Measurements from ENCODE around the gene PRKCG. TPM values are rescaled to one million over a fixed set of nuclear protein-coding genes. Genes with fewer than 3 reads are reported as not detected.
"Not testable (repeated sequence)": the region's sequence is repeated elsewhere in the genome, so short reads cannot be mapped to it uniquely, and the experiment has no call there.

Gene PRKCG
- total RNA-seq, 1 donor from 2014 or later: not detected

- ATAC-seq (no peak), DNase-seq (no peak)
- H3K27ac ChIP-seq: peak overlapping the region; percentile 96
- peaks cover 27% of the 10 kb centered on the region for H3K4me1 ChIP-seq
- no peaks in the 10 kb centered on the region for H3K27me3 ChIP-seq
- no peak for TF ChIP-seq CTCF (IDR thresholded peaks at IDR 0.05)
- peaks cover 8% of the 10 kb centered on the region for H3K36me3 ChIP-seq
- peak overlapping the region; percentile 75 for H3K4me3 ChIP-seq
- intact Hi-C loops (cut with DNase I): no loop called here
- H3K9me3 ChIP-seq: no peaks in the 10 kb centered on the region
Measured at GRCh38 chr19:53866865-53867224, 15.2 kb upstream of the PRKCG start.

GRCh38 chr19:53867225-53868090 is 14.5 kb upstream of the PRKCG start, which contains the start of gene MYADM:
Gene MYADM, plus strand, starts transcription at chr19:53867883. Its CDS starts 5,647 bp downstream, at chr19:53873530.
- DNase-seq (peak; percentile 98), ATAC-seq (peak; percentile 89)
- Histone ChIP-seq H3K9me3 (no peaks in the 10 kb centered on the region), H3K27me3 (no peaks in the 10 kb centered on the region), H3K27ac (peak within 1 kb of the TSS; percentile 96), H3K4me1 (peaks cover 27% of the 10 kb centered on the region), H3K36me3 (peaks cover 8% of the 10 kb centered on the region), H3K4me3 (peak within 1 kb of the TSS; percentile 75)
- no peak for TF ChIP-seq CTCF (IDR thresholded peaks at IDR 0.05)
- intact Hi-C loops (cut with DNase I): no loop called here

GRCh38 chr19:53868091-53868891 is 13.7 kb upstream of the PRKCG start:
- peak; percentile 84 for DNase-seq
- H3K9me3 ChIP-seq: no peaks in the 10 kb centered on the region
- no peak for TF ChIP-seq CTCF (IDR thresholded peaks at IDR 0.05)
- no peaks in the 10 kb centered on the region for H3K27me3 ChIP-seq
- peak overlapping the region; percentile 75 for H3K4me3 ChIP-seq
- ATAC-seq: peak; percentile 40
- H3K36me3 ChIP-seq: peaks cover 9% of the 10 kb centered on the region
- intact Hi-C loops (cut with DNase I): no loop called here
- peak overlapping the region; percentile 96 for H3K27ac ChIP-seq
- H3K4me1 ChIP-seq: peaks cover 27% of the 10 kb centered on the region

GRCh38 chr19:53868892-53869804 is 12.8 kb upstream of the PRKCG start:
- Histone ChIP-seq H3K27ac (peak overlapping the region; percentile 96), H3K27me3 (no peaks in the 10 kb centered on the region), H3K4me1 (peaks cover 27% of the 10 kb centered on the region), H3K4me3 (peak overlapping the region; percentile 75), H3K36me3 (peaks cover 17% of the 10 kb centered on the region), H3K9me3 (no peaks in the 10 kb centered on the region)
- peak; percentile 13 for TF ChIP-seq CTCF (IDR thresholded peaks at IDR 0.05)
- intact Hi-C loops (cut with DNase I): no loop called here
- ATAC-seq (peak; percentile 72), DNase-seq (peak; percentile 95)

- Histone ChIP-seq H3K36me3 (peaks cover 25% of the 10 kb centered on the region), H3K27ac (peak overlapping the region; percentile 96), H3K4me1 (peaks cover 27% of the 10 kb centered on the region), H3K4me3 (peak overlapping the region; percentile 75)
- ATAC-seq; DNase-seq; H3K27me3 ChIP-seq; H3K9me3 ChIP-seq; intact Hi-C loops (cut with DNase I): not testable (repeated sequence)
Measured at GRCh38 chr19:53869805-53870484, 12.1 kb upstream of the PRKCG start.

All from upper lobe of right lung (tissue), 1 donor.